GM19467 (cell line): ENCODE measurements around the gene ADAM23.

Source experiments
- ATAC-seq: cut with Tn5 transposase; IDR thresholded peaks from one replicate; pipeline ENCODE4 v1.9.1; 2021; ENCODE audit warnings: mild to moderate bottlenecking, moderate library complexity; ENCODE audit not compliant: unreplicated experiment

ADAM23 gene

GRCh38 chr2:206438196-206438724, 5.1 kb upstream of the ADAM23 start:
- ATAC-seq = no peak

GRCh38 chr2:206442474-206442832, 879 bp upstream of the ADAM23 start:
- ATAC-seq = no peak

DNA sequence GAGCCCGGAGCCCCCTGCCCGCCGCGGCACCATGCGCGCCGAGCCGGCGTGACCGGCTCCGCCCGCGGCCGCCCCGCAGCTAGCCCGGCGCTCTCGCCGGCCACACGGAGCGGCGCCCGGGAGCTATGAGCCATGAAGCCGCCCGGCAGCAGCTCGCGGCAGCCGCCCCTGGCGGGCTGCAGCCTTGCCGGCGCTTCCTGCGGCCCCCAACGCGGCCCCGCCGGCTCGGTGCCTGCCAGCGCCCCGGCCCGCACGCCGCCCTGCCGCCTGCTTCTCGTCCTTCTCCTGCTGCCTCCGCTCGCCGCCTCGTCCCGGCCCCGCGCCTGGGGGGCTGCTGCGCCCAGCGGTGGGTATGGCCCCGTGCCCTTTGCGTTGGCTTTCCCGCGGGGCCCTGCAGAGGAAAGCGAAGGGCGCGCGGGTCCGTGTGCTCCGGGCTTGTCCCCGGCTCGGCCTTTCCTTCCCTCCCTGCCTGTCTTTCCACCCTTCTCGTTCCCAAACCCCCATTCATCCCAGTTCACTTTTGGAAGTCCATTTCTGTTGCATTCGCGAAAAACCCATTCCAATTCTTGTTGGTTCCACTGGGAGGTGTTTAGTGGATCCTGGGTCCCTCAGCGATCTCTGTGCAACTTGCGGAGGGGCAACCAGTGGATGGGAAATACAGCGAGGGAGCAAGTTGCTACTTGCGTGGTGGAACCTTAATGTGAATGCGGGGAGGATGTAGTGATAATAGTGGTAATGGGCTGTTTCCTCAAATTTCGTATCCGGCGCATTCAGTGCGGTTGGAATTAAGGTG, 599 bp downstream of the ADAM23 start:
- peak; percentile 30 for ATAC-seq

DNA sequence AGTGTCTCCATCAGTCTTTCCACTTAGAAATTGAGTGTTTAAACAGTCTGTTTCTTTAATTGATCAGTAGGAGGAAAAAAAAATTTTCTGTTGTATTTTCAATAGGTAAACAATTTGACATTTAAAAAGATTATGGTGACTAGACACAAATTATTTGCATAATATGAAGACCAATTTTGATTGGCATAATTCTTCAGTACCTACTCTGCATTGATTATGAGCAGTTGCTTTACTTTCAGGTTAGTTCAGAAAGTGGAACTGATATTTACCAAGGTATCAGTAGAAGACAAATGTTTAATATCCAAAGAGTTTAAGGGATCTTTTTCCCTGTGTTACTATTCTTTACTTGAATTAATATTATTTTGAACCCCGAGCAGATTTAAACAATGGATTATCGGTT, 2.6 kb downstream of the ADAM23 start:
- no peak for ATAC-seq

DNA sequence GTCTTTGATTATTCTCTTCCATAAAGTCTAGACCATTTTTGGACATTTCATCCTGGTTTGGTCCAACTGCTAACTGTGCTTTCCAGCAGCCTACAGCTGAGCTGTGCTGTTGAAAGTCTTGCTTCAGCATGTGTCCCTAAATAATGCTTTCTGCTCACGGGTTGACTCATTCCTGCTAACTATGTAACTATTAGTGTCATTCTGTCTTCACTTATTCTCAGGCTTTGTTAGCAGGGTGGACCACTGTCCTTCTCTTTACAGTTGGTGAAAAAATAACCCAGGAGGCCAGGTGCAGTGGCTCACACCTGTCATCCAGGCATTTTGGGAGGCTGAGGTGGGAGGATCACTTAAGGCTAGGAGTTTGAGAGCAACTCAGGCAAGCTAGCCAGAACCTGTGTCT, 8.9 kb downstream of the ADAM23 start:
- ATAC-seq = no peak

DNA sequence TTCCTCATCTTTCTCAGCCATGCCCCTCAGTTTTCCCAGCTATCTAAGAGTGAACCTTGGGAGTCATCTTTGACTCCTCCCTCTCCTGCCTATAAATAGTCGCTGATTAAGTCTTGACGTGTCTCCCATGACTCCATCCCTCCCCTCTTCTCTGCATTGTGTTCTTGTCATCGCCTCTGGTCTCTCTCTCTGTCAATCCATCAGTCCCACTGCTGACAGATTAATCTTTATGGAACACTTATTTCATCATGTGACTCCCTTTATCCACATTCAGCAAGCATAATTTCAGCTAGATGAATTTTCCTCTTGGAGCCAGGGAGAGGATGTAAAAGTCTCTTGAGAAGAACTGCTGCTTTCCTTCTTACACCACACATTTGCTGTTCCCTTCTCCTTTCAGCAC, 9.4 kb downstream of the ADAM23 start:
- no peak for ATAC-seq

- ATAC-seq = no peak
Measured at GRCh38 chr2:206456078-206456754, 12.9 kb downstream of the ADAM23 start.

DNA sequence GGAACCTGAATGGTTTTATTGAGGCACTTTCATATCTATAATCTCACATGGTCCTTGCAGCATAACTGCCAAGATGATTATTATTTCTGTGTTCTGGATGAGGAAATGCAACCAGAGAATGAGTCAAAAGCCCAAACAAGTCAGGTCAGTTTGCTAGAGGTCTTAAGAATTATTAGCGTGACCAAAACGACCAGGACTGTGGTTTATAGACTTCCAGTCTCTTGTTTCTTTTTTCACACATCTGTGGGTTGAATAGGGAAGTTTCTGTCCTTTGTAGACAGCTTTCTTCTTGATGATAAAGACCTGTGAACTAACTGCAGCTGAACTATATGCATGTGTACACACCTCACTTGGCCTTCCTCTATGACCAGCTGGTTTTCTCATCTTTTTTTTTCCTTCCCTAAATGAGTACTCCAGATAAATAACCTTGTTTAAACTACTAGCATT, 13.9 kb downstream of the ADAM23 start:
- ATAC-seq = peak; percentile 87

DNA sequence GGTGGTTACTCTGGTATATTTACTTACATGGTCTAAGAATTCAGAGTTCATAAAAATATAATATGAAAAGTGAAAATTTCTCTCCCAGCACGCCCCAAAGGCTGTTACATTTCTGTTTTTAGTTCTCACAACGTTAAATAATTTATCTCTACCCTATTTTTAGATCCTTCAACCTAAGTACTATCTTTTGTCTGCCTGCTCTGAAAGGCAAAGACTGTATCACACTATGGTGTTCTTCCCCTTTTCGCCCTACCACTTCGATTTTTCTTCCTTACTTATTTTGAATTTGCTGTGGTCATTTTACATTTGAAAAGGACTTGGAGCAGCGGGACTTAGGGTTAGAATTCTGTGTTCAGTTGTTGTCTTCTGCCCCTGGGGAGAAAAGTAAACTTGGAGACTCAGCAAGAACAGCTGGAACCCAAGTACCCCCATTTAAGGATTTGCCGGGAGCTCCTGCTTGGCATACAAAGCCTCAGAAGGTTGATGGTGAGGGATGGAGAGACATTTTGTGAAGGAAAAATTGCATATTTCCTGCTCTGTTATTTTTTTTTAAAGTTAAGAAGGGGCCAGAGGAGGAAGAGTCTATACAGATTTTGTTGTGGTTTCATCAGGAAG, 19.0 kb downstream of the ADAM23 start:
- no peak for ATAC-seq

DNA sequence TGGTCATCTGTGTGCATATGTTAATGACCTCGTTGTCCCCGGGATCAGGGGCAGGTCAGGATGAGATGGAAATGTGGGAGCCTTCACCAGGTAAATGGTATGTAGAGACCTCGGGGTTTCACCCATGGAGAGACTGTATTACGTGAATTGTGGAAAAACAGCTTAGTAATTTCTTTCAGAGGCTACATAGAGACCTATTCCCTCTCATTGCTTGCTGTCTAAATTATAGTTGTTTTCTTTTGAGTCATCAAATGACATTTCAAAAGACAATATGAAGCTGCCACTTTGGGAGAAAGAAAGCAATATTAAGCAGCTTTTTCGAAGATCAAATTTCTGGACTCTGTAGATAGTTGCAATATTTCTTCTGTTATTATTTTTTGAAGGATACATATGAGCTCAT, 20.4 kb downstream of the ADAM23 start:
- no peak for ATAC-seq

DNA sequence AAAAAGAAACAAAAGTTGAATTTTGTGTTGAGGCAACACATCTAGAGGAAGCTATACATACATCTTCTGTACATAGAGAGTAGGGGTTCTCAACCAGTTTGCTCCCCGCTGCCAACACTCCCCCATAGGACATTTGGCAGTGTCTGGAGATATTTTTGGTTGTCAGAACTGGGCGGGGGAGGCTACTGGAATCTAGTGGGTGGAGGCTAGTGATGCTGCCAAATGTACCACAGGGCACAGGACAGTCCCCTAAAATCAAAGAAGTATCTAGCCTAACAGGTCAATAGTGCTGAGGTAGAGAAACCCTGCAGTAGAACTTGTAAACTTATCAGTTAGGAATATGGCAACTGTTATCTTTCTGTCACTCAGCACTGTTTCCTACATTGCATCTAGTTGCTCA, 21.3 kb downstream of the ADAM23 start:
- ATAC-seq = no peak

DNA sequence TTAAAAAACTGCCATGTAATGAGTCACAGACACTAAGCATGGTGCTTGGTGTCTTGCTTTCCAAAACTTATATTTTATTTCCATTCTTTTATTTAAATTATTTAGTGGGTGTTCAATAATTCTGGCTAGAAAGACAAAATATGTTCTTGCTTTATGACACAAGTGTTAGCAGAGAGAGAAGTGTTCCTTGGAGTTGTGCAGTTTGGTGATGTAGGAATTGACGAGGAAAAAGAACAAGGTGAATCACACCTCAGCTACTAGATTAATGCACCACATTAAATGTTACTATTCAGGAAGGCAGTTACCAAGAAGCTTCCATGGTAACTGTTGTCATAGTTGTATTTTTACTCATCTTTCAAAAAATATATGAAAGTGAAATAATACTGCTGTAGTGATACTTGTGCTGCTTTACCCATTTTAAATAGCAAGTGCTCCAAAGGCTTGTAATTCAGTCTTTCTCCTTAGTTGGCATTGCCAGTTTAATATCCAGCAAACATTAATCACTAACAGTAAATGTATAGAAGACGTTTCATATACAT, 28.3 kb downstream of the ADAM23 start:
- no peak for ATAC-seq

GRCh38 chr2:206472094-206472493, 28.8 kb downstream of the ADAM23 start:
- ATAC-seq = no peak

DNA sequence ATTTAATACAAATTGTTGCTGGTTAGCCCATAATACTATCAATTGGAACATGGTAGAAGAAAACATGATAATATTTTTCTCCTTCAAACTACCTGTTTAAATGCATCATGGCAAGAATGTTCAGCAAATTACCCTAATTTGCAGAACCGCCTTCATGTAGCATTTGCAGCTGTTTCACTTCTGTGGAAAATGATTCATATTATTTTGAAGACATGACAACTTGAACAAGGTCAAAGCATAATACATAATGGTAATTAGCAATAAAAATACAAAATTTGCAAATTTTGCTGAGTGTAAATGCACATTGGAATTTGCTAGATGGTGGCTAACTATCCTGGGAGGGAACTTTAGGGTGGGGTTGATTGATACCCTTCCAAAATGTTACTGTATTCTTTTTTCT, 30.8 kb downstream of the ADAM23 start:
- ATAC-seq = no peak

DNA sequence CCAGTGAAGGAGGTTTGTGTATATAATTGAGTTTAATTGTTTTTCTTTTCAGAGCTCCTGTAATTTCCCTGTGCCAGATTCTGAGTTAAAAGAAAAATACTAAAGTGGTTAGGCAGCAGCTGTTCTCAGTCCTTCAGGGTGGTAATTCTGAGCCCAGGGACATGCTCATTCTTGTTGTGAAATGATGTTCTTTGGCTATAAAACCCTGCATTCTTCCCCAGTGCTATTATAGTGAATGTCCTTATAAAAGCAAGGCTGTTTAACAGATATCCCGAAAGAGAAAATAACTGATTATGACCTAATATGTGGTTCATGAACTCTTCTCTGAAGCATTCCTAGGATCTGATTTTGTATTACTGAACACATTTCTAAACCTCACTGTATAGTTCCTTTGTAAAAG, 34.0 kb downstream of the ADAM23 start:
- ATAC-seq = no peak

- ATAC-seq = no peak
Measured at GRCh38 chr2:206478340-206478739, 35.0 kb downstream of the ADAM23 start.

DNA sequence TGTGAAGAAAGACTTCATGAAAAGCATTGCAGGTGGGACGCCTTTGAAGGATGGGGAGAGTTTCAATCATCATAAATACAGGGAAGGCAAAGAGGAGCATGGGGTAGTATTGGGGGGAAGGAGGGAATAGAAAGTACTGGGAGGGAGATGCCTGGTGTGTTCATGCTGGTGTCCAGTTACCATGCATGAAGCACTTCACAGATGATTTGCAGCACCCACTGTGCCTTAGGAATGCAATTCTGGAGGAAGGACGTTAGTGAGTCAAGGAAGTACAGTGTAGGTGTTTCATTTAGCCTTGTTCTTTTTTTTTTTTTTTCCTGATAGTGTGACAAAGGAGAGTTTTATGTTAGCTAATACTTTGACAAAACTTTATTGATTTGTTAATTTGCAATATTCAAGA, 36.8 kb downstream of the ADAM23 start:
- no peak for ATAC-seq

GRCh38 chr2:206480620-206481019, 37.3 kb downstream of the ADAM23 start:
- no peak for ATAC-seq

DNA sequence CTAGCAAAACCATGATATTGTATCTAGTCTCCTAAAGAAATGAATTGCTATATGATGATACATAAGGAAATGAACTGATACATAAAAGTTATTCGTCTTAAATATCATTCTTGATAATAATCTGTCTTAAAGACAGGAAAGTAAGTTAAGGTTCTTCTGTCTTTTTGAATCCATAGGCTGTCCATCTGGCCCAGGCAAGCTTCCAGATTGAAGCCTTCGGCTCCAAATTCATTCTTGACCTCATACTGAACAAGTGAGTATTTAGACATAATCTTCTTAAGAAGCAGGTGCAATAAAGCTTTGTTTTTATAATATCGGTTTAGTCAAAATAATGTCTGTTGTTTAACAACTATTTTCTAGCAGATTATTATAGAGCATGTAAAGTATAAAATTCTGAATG, 37.7 kb downstream of the ADAM23 start:
- no peak for ATAC-seq

DNA sequence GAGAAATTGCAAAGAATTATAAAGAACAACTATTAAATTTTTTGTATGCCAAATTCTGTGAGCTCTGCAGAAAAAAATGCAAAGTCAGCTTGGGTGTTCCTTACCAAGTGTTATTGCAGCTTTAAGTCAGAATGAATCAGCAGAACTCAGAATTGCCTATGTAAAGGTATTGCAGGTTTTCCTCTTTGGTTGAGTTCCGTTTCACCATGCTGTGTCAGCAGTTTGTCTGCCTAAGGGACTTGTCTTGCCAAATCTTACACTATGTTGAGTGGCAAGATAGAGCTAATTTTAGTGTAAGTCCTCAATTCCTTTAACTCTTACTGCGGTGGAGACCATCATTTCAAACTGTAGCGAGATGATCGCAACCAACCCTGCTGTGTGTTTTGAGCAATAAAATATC, 38.8 kb downstream of the ADAM23 start:
- ATAC-seq = no peak

- ATAC-seq = no peak
Measured at GRCh38 chr2:206482633-206483032, 39.3 kb downstream of the ADAM23 start.

GRCh38 chr2:206488053-206488452, 44.7 kb downstream of the ADAM23 start:
- ATAC-seq = no peak
